ENCODE results near the gene MED13L. TPM values are rescaled to one million over a fixed set of nuclear protein-coding genes. Genes with fewer than 3 reads are reported as not detected.

MED13L gene
- total and polyA plus RNA-seq, 4 donors, result 7.9 to 94.0 (median 37.7) TPM

DNA sequence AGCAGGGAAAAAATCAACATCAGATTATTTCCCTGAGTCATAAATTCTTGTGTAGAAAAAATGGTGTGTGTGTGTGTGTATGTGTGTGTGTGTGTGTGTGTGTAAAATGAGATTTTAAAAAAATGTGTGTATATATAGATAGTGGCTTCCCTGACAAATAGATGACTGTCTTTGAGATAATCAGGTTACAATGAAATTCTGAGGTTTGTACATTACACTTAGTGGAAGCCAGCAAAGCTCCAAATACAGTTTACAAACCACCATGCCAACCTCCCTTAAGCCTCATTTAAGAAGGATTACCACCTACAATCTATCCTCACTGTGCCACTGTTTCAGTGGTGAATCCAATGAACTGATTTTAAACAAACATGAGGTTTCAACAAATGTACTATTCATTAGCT is 93.8 kb downstream of the MED13L start:
- Histone ChIP-seq H3K9ac (ENCODE audit: low read depth in 1 of 2, low read length in 2 of 2) (no peak overlapping the region), H3K9me3 (ENCODE audit: control insufficient read depth in 4 of 4, low read length in 3 of 4) (no peaks in the 10 kb centered on the region), H3K4me1 (ENCODE audit: control insufficient read depth in 4 of 4, insufficient read depth in 4 of 4, low read length in 3 of 4) (peaks cover 9 to 21% (median 14%) of the 10 kb centered on the region in 4 donors), H3K36me3 (ENCODE audit: control insufficient read depth in 4 of 4, insufficient read depth in 3 of 4, low read depth in 1 of 4, low read length in 3 of 4) (no peaks in the 10 kb centered on the region), H3K27ac (ENCODE audit: low read depth in 1 of 2, low read length in 2 of 2) (no peak overlapping the region), H3K27me3 (ENCODE audit: control insufficient read depth in 4 of 4, insufficient read depth in 4 of 4, low read length in 3 of 4) (no peaks in the 10 kb centered on the region), H3K4me3 (ENCODE audit: low read depth in 1 of 3, low read length in 3 of 3) (no peak overlapping the region)
- TF ChIP-seq GABPA (IDR thresholded peaks at IDR 0.05 in 1 of 2, conservative IDR thresholded peaks at IDR 0.05 in 1 of 2), result no peak
- TF ChIP-seq HNF4G (IDR thresholded peaks at IDR 0.05), result no peak
- no peak for TF ChIP-seq FOXA2 (IDR thresholded peaks at IDR 0.05)
- TF ChIP-seq YY1 (IDR thresholded peaks at IDR 0.05), result no peak
- TF ChIP-seq, protein P1, sequence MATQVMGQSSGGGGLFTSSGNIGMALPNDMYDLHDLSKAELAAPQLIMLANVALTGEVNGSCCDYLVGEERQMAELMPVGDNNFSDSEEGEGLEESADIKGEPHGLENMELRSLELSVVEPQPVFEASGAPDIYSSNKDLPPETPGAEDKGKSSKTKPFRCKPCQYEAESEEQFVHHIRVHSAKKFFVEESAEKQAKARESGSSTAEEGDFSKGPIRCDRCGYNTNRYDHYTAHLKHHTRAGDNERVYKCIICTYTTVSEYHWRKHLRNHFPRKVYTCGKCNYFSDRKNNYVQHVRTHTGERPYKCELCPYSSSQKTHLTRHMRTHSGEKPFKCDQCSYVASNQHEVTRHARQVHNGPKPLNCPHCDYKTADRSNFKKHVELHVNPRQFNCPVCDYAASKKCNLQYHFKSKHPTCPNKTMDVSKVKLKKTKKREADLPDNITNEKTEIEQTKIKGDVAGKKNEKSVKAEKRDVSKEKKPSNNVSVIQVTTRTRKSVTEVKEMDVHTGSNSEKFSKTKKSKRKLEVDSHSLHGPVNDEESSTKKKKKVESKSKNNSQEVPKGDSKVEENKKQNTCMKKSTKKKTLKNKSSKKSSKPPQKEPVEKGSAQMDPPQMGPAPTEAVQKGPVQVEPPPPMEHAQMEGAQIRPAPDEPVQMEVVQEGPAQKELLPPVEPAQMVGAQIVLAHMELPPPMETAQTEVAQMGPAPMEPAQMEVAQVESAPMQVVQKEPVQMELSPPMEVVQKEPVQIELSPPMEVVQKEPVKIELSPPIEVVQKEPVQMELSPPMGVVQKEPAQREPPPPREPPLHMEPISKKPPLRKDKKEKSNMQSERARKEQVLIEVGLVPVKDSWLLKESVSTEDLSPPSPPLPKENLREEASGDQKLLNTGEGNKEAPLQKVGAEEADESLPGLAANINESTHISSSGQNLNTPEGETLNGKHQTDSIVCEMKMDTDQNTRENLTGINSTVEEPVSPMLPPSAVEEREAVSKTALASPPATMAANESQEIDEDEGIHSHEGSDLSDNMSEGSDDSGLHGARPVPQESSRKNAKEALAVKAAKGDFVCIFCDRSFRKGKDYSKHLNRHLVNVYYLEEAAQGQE (IDR thresholded peaks at IDR 0.05), result no peak
- TF ChIP-seq NR2F2 (IDR thresholded peaks at IDR 0.05), result no peak
- TF ChIP-seq HNF4A (conservative IDR thresholded peaks at IDR 0.05), result no peak
- TF ChIP-seq RAD21 (IDR thresholded peaks at IDR 0.05), result no peak
- TF ChIP-seq RXRA (IDR thresholded peaks at IDR 0.05), result no peak
- TF ChIP-seq, protein P2, sequence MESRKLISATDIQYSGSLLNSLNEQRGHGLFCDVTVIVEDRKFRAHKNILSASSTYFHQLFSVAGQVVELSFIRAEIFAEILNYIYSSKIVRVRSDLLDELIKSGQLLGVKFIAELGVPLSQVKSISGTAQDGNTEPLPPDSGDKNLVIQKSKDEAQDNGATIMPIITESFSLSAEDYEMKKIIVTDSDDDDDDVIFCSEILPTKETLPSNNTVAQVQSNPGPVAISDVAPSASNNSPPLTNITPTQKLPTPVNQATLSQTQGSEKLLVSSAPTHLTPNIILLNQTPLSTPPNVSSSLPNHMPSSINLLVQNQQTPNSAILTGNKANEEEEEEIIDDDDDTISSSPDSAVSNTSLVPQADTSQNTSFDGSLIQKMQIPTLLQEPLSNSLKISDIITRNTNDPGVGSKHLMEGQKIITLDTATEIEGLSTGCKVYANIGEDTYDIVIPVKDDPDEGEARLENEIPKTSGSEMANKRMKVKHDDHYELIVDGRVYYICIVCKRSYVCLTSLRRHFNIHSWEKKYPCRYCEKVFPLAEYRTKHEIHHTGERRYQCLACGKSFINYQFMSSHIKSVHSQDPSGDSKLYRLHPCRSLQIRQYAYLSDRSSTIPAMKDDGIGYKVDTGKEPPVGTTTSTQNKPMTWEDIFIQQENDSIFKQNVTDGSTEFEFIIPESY (IDR thresholded peaks at IDR 0.05), result no peak
- TF ChIP-seq TAF1 (conservative IDR thresholded peaks at IDR 0.05), result no peak
- TF ChIP-seq FOXA1 (IDR thresholded peaks at IDR 0.05), result no peak
- TF ChIP-seq EGR1 (IDR thresholded peaks at IDR 0.05; ENCODE audit: low read depth in 2 of 2), result no peak
- TF ChIP-seq JUND (IDR thresholded peaks at IDR 0.05), result no peak
- TF ChIP-seq, protein P3, sequence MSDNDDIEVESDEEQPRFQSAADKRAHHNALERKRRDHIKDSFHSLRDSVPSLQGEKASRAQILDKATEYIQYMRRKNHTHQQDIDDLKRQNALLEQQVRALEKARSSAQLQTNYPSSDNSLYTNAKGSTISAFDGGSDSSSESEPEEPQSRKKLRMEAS (IDR thresholded peaks at IDR 0.05), result no peak
- no peak for TF ChIP-seq SP1 (IDR thresholded peaks at IDR 0.05)
- TF ChIP-seq, protein P4, sequence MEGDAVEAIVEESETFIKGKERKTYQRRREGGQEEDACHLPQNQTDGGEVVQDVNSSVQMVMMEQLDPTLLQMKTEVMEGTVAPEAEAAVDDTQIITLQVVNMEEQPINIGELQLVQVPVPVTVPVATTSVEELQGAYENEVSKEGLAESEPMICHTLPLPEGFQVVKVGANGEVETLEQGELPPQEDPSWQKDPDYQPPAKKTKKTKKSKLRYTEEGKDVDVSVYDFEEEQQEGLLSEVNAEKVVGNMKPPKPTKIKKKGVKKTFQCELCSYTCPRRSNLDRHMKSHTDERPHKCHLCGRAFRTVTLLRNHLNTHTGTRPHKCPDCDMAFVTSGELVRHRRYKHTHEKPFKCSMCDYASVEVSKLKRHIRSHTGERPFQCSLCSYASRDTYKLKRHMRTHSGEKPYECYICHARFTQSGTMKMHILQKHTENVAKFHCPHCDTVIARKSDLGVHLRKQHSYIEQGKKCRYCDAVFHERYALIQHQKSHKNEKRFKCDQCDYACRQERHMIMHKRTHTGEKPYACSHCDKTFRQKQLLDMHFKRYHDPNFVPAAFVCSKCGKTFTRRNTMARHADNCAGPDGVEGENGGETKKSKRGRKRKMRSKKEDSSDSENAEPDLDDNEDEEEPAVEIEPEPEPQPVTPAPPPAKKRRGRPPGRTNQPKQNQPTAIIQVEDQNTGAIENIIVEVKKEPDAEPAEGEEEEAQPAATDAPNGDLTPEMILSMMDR (IDR thresholded peaks at IDR 0.05; ENCODE audit: low read depth, low read length, missing input control), result no peak
- TF ChIP-seq, protein P5, sequence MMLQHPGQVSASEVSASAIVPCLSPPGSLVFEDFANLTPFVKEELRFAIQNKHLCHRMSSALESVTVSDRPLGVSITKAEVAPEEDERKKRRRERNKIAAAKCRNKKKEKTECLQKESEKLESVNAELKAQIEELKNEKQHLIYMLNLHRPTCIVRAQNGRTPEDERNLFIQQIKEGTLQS (IDR thresholded peaks at IDR 0.05), result no peak
- no peak for DNase-seq (ENCODE audit: low spot score)
